Measurements from ENCODE around the gene APOB.

APOB gene

GRCh38 chr2:21043744-21044532 lies at the start of gene APOB:
TSS of gene APOB (minus strand) at chr2:21044073. CDS start at chr2:21043945, 128 bp downstream.
- peak; percentile 13 for DNase-seq

GRCh38 chr2:21092308-21092869 lies 48.5 kb upstream of the APOB start:
- no peak for DNase-seq

GRCh38 chr2:21084401-21084800 lies 40.5 kb upstream of the APOB start:
- no peak for DNase-seq

- DNase-seq: no peak
Measured at GRCh38 chr2:21083482-21083881, 39.6 kb upstream of the APOB start.

- no peak for DNase-seq
Measured at GRCh38 chr2:21078296-21078695, 34.4 kb upstream of the APOB start.

- no peak for DNase-seq
Measured at GRCh38 chr2:21072477-21073242, 28.8 kb upstream of the APOB start.

- DNase-seq: no peak
Measured at GRCh38 chr2:21070341-21071257, 26.7 kb upstream of the APOB start.

GRCh38 chr2:21069746-21070340 lies 26.0 kb upstream of the APOB start:
- no peak for DNase-seq

- no peak for DNase-seq
Measured at GRCh38 chr2:21067859-21068537, 24.1 kb upstream of the APOB start.

- no peak for DNase-seq
Measured at GRCh38 chr2:21067125-21067524, 23.3 kb upstream of the APOB start.

GRCh38 chr2:21059885-21060610 lies 16.2 kb upstream of the APOB start:
- DNase-seq: no peak

GRCh38 chr2:21057097-21057496 lies 13.2 kb upstream of the APOB start:
- no peak for DNase-seq

- DNase-seq: no peak
Measured at GRCh38 chr2:21055879-21056790, 12.3 kb upstream of the APOB start.

- no peak for DNase-seq
Measured at GRCh38 chr2:21055451-21055850, 11.6 kb upstream of the APOB start.

GRCh38 chr2:21054011-21054410 lies 10.1 kb upstream of the APOB start:
- DNase-seq: no peak

- DNase-seq: no peak
Measured at GRCh38 chr2:21052044-21052443, 8.2 kb upstream of the APOB start.

GRCh38 chr2:21050164-21050563 lies 6.3 kb upstream of the APOB start:
- DNase-seq: no peak

- DNase-seq: no peak
Measured at GRCh38 chr2:21047141-21048009, 3.5 kb upstream of the APOB start.

- DNase-seq: no peak
Measured at GRCh38 chr2:21046506-21046905, 2.6 kb upstream of the APOB start.

Data from NCI-H1105 (cell line).